HEK293T (cell line): ENCODE data around the gene BCL11A.

Source experiments
- CTCF ChIA-PET: fragments of 350-600 bp; formaldehyde crosslinking; extraction: SDS; loops from one replicate; lab custom pipeline; 2021; ENCODE audit warnings: antibody characterized with exemption, inconsistent platforms; lab: Yijun Ruan, JAX
- POLR2A ChIA-PET: fragments of 350-600 bp; formaldehyde crosslinking; extraction: SDS; loops from one replicate; lab custom pipeline; 2020; ENCODE audit warnings: antibody characterized with exemption, inconsistent platforms; lab: Yijun Ruan, JAX
- DNase-seq: peaks from one replicate; pipeline ENCODE4 v3.0.0; 2012; ENCODE audit warnings: mixed read lengths; ENCODE audit errors: extremely low spot score
- ARNT ChIP-seq: fragments of 450-650 bp; IDR thresholded peaks from 2 replicates; pipeline ENCODE4 v1.6.1; 2017; ENCODE audit warnings: mild to moderate bottlenecking
- BHLHE40 ChIP-seq: fragments of 450-650 bp; IDR thresholded peaks from 2 replicates; pipeline ENCODE4 v1.6.1; 2016; ENCODE audit warnings: mild to moderate bottlenecking, moderate library complexity, borderline replicate concordance
- CTBP1 ChIP-seq: fragments of 450-650 bp; IDR thresholded peaks from 2 replicates; pipeline ENCODE4 v1.6.1; 2016; ENCODE audit warnings: borderline replicate concordance
- ELF4 ChIP-seq: fragments of 450-650 bp; IDR thresholded peaks from 2 replicates; pipeline ENCODE4 v1.6.1; 2017; ENCODE audit warnings: antibody characterized with exemption
- FOXA1 ChIP-seq: fragments of 450-650 bp; IDR thresholded peaks from 2 replicates; pipeline ENCODE4 v1.6.1; 2016; ENCODE audit warnings: mild to moderate bottlenecking
- FOXK2 ChIP-seq: fragments of 450-650 bp; IDR thresholded peaks from 2 replicates; pipeline ENCODE4 v1.6.1; 2016; ENCODE audit warnings: mild to moderate bottlenecking
- FOXM1 ChIP-seq: fragments of 450-650 bp; IDR thresholded peaks from 2 replicates; pipeline ENCODE4 v1.6.1; 2017; ENCODE audit warnings: mild to moderate bottlenecking, borderline replicate concordance
- HDGF ChIP-seq: fragments of 450-650 bp; IDR thresholded peaks from 2 replicates; pipeline ENCODE4 v1.6.1; 2017; ENCODE audit warnings: antibody characterized with exemption, borderline replicate concordance
- L3MBTL2 ChIP-seq: fragments of 450-650 bp; conservative IDR thresholded peaks from 2 replicates; pipeline ENCODE4 v1.6.1; 2016; ENCODE audit warnings: mild to moderate bottlenecking
- LEF1 ChIP-seq: fragments of 450-650 bp; IDR thresholded peaks from 2 replicates; pipeline ENCODE4 v1.6.1; 2017; ENCODE audit warnings: mild to moderate bottlenecking, borderline replicate concordance
- NFRKB ChIP-seq: fragments of 450-650 bp; IDR thresholded peaks from 2 replicates; pipeline ENCODE4 v1.6.1; 2016; ENCODE audit warnings: mild to moderate bottlenecking, moderate library complexity
- PKNOX1 ChIP-seq: fragments of 450-650 bp; IDR thresholded peaks from 2 replicates; pipeline ENCODE4 v1.6.1; 2016
- SP1 ChIP-seq: fragments of 450-650 bp; IDR thresholded peaks from 2 replicates; pipeline ENCODE4 v1.6.1; 2017
- SUZ12 ChIP-seq: fragments of 450-650 bp; IDR thresholded peaks from 2 replicates; pipeline ENCODE4 v1.6.1; 2016; ENCODE audit warnings: mild to moderate bottlenecking
- TARDBP ChIP-seq: fragments of 450-650 bp; IDR thresholded peaks from 2 replicates; pipeline ENCODE4 v1.6.1; 2016
- ZNF384 ChIP-seq: fragments of 450-650 bp; IDR thresholded peaks from 2 replicates; pipeline ENCODE4 v1.6.1; 2016

BCL11A gene

GRCh38 chr2:60535685-60536312 lies 17.7 kb downstream of the BCL11A start:
- ChIA-PET CTCF (interaction anchor here (1.0 kb wide), 1 partner anchor 14 kb away, joined by 4 read pairs; no protein-coding TSS in a partner anchor), POLR2A (interaction anchor here (1.0 to 1.9 kb wide), 2 partner anchors 18 to 20 kb away, joined by 4 read pairs; partner anchors contain the start of gene BCL11A)
- no peak for TF ChIP-seq SP1
- no peak for TF ChIP-seq PKNOX1
- no peak for TF ChIP-seq FOXA1
- DNase-seq = no peak

GRCh38 chr2:60534892-60535684 lies 18.4 kb downstream of the BCL11A start:
- no peak for DNase-seq
- TF ChIP-seq FOXK2 (no peak), HDGF (no peak), TARDBP (no peak), PKNOX1 (no peak), CTBP1 (no peak), ARNT (no peak), NFRKB (no peak), FOXA1 (no peak), BHLHE40 (no peak), FOXM1 (no peak), ELF4 (no peak), ZNF384 (no peak), L3MBTL2 (no peak), LEF1 (no peak), SP1 (no peak), SUZ12 (no peak)
- ChIA-PET POLR2A (interaction anchor here (1.0 to 1.9 kb wide), 2 partner anchors 18 to 21 kb away, joined by 4 read pairs; partner anchors contain the start of gene BCL11A), CTCF (interaction anchor here (1.0 kb wide), 1 partner anchor 14 kb away, joined by 4 read pairs; no protein-coding TSS in a partner anchor)

GRCh38 chr2:60534052-60534685 lies 19.3 kb downstream of the BCL11A start:
- TF ChIP-seq CTBP1 = no peak
- TF ChIP-seq TARDBP = no peak
- no peak for TF ChIP-seq BHLHE40
- TF ChIP-seq ELF4 = no peak
- TF ChIP-seq L3MBTL2 = no peak
- no peak for TF ChIP-seq FOXA1
- TF ChIP-seq LEF1 = no peak
- TF ChIP-seq ARNT = no peak
- no peak for TF ChIP-seq FOXK2
- no peak for DNase-seq
- CTCF ChIA-PET = interaction anchor here (0.6 kb wide), 1 partner anchor 26 kb away, joined by 3 read pairs; no protein-coding TSS in a partner anchor
- POLR2A ChIA-PET = no interaction called here

GRCh38 chr2:60533101-60534051 lies 20.1 kb downstream of the BCL11A start:
- ChIA-PET POLR2A (interaction anchor here (0.7 to 1.2 kb wide), 4 partner anchors 17 to 80 kb away, joined by 3 to 4 read pairs (median 3); no protein-coding TSS in a partner anchor), CTCF (interaction anchor here (0.6 to 0.7 kb wide), 2 partner anchors 48 to 68 kb away, joined by 3 read pairs; no protein-coding TSS in a partner anchor)
- DNase-seq = no peak
- TF ChIP-seq L3MBTL2 = no peak
- TF ChIP-seq CTBP1 = no peak
- no peak for TF ChIP-seq FOXM1
- TF ChIP-seq ZNF384 = no peak
- TF ChIP-seq NFRKB = no peak
- no peak for TF ChIP-seq ARNT
- TF ChIP-seq SP1 = no peak
- TF ChIP-seq LEF1 = no peak
- TF ChIP-seq HDGF = no peak
- no peak for TF ChIP-seq SUZ12
- no peak for TF ChIP-seq TARDBP
- no peak for TF ChIP-seq FOXA1
- no peak for TF ChIP-seq PKNOX1
- no peak for TF ChIP-seq FOXK2
- no peak for TF ChIP-seq ELF4
- TF ChIP-seq BHLHE40 = no peak

GRCh38 chr2:60532421-60532820 lies 21.0 kb downstream of the BCL11A start:
- no peak for DNase-seq
- TF ChIP-seq FOXK2 = no peak
- TF ChIP-seq FOXA1 = no peak
- no peak for TF ChIP-seq PKNOX1
- TF ChIP-seq LEF1 = no peak
- TF ChIP-seq ZNF384 = no peak
- no peak for TF ChIP-seq NFRKB
- TF ChIP-seq BHLHE40 = no peak
- TF ChIP-seq CTBP1 = no peak
- TF ChIP-seq SUZ12 = no peak
- CTCF ChIA-PET = interaction anchor here (0.6 to 0.7 kb wide), 2 partner anchors 49 to 67 kb away, joined by 3 read pairs; no protein-coding TSS in a partner anchor
- POLR2A ChIA-PET = interaction anchor here (0.7 to 1.2 kb wide), 4 partner anchors 18 to 79 kb away, joined by 3 to 4 read pairs (median 3); no protein-coding TSS in a partner anchor
